Breast epithelium (tissue), 3 donors: ENCODE data around the gene CREB3L2.

Experiments
- CTCF ChIP-seq, 3 donors: fragments of 450-650 bp; IDR thresholded peaks; one replicate each; pipeline ENCODE4 v1.5.1; 2016 to 2017; ENCODE audit warnings: antibody characterized with exemption in 3 of 3, mild to moderate bottlenecking in 3 of 3, moderate library complexity in 3 of 3
- POLR2A ChIP-seq: fragments of 450-650 bp; IDR thresholded peaks from one replicate; pipeline ENCODE4 v1.6.1; 2016; ENCODE audit warnings: antibody characterized with exemption, mild to moderate bottlenecking, moderate library complexity

DNA sequence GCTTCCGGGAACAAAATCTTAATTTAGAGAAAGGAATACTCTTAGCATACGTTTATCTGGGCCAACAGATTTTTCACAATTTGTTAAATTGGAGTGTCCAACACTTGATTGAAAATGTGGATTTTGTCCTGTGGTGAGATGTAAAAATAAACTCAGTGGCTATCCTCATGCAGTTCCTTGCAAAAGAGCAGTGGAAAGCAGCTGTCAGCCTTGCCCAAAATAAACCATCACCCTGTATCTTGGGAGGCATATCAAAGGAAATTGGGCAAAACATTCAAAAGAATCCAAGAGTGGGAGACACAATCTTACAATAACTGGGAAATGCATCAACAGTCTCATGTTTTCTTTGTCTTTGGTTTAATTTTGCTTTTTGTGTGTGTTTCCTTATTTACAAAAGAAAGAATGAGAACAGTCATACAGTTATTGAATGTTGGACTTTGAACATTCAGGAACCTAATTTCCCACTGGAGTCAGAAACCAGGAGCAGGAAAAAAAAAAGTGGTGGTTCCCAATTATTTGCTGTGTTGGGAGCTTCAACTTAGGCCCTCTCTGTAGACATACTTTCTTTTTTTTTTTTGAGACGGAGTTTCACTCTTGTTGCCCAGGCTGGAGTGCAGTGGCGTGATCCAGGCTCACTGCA lies 110.8 kb downstream of the CREB3L2 start:
- TF ChIP-seq POLR2A: no peak
- no peak for TF ChIP-seq CTCF (IDR thresholded peaks at IDR 0.05)
